GM23338 (cell line): ENCODE measurements around the gene DR1. TPM values are rescaled to one million over a fixed set of nuclear protein-coding genes. Genes with fewer than 3 reads are reported as not detected.

Source experiments
- ATAC-seq: fragments of 200-7000 bp; cut with Tn5 transposase; 3 replicates; pipeline ENCODE4 v1.9.1; 2020
- DNase-seq: peaks from one replicate; pipeline ENCODE4 v3.0.0-alpha.2; 2015; ENCODE audit warnings: low spot score
- H2AFZ ChIP-seq: fragments of 200-600 bp; sonication (generic); 2 replicates; pipeline ENCODE4 v1.8.0; 2016; ENCODE audit warnings: antibody characterized with exemption, mild to moderate bottlenecking, moderate library complexity
- H3F3A ChIP-seq: fragments of 200-600 bp; sonication (generic); replicated peaks from 2 replicates; pipeline ENCODE4 v1.8.0; 2017; ENCODE audit warnings: antibody characterized with exemption, mixed run types, low read depth
- H3K27ac ChIP-seq: fragments of 200-600 bp; sonication (generic); 2 replicates; pipeline ENCODE4 v1.6.1; 2016; ENCODE audit warnings: low read depth
- H3K27me3 ChIP-seq: fragments of 200-600 bp; sonication (generic); 2 replicates; pipeline ENCODE4 v1.8.0; 2016; ENCODE audit warnings: mild to moderate bottlenecking, mixed run types, moderate library complexity; ENCODE audit not compliant: insufficient read depth
- H3K36me3 ChIP-seq: fragments of 200-600 bp; sonication (generic); 2 replicates; pipeline ENCODE4 v1.8.0; 2016; ENCODE audit warnings: mild to moderate bottlenecking; ENCODE audit not compliant: insufficient read depth
- H3K4me1 ChIP-seq: fragments of 200-600 bp; sonication (generic); 2 replicates; pipeline ENCODE4 v1.8.0; 2016; ENCODE audit warnings: mild to moderate bottlenecking, moderate library complexity; ENCODE audit not compliant: insufficient read depth
- H3K4me2 ChIP-seq: fragments of 200-600 bp; sonication (generic); 2 replicates; pipeline ENCODE4 v1.7.1; 2017; ENCODE audit warnings: mixed run types
- H3K4me3 ChIP-seq: fragments of 200-600 bp; sonication (generic); 2 replicates; pipeline ENCODE4 v1.6.1; 2016; ENCODE audit warnings: mixed run types
- H3K79me2 ChIP-seq: fragments of 200-600 bp; sonication (generic); replicated peaks from 2 replicates; pipeline ENCODE4 v1.8.0; 2017; ENCODE audit warnings: mild to moderate bottlenecking; ENCODE audit not compliant: insufficient read depth
- H3K9me2 ChIP-seq: fragments of 200-600 bp; sonication (generic); 2 replicates; pipeline ENCODE4 v1.8.0; 2017; ENCODE audit not compliant: insufficient read depth
- H4K20me1 ChIP-seq: fragments of 200-600 bp; sonication (generic); replicated peaks from 2 replicates; pipeline ENCODE4 v1.8.0; 2017; ENCODE audit warnings: mild to moderate bottlenecking; ENCODE audit not compliant: insufficient read depth
- H3K27ac Mint-ChIP-seq: 2 replicates; pipeline ENCODE4 v1.8.0; 2020; ENCODE audit warnings: inconsistent platforms, mild to moderate bottlenecking, moderate library complexity, mixed read lengths
- H3K27me3 Mint-ChIP-seq: 3 replicates; pipeline ENCODE4 v1.8.0; 2022; ENCODE audit warnings: low read depth, mild to moderate bottlenecking, moderate library complexity, mixed read lengths, inconsistent platforms; ENCODE audit not compliant: insufficient read depth, poor library complexity
- H3K36me3 Mint-ChIP-seq: 3 replicates; pipeline ENCODE4 v1.8.0; 2021; ENCODE audit warnings: low read depth, mild to moderate bottlenecking, inconsistent platforms, moderate library complexity, mixed read lengths
- H3K4me1 Mint-ChIP-seq: 3 replicates; pipeline ENCODE4 v1.8.0; 2020; ENCODE audit warnings: mild to moderate bottlenecking, inconsistent platforms, mixed read lengths
- H3K4me3 Mint-ChIP-seq: 3 replicates; pipeline ENCODE4 v1.8.0; 2021; ENCODE audit warnings: moderate library complexity, mild to moderate bottlenecking, inconsistent platforms, mixed read lengths
- H3K9me3 Mint-ChIP-seq: 3 replicates; pipeline ENCODE4 v1.8.0; 2020; ENCODE audit warnings: moderate library complexity, mild to moderate bottlenecking, inconsistent platforms, mixed read lengths
- CTCF ChIP-seq, 2 experiments: fragments of 200-600 bp in 1 of 2; sonication (generic) in 1 of 2; conservative IDR thresholded peaks; 2 replicates each; pipeline versions ENCODE4 v1.5.1 to v1.6.1; 2016 to 2017; ENCODE audit warnings: antibody characterized with exemption in 2 of 2, low read depth in 2 of 2, mild to moderate bottlenecking in 2 of 2, moderate library complexity in 1 of 2
- ETS1 ChIP-seq: IDR thresholded peaks from 2 replicates; pipeline ENCODE4 v1.6.1; 2016; ENCODE audit warnings: antibody characterized with exemption
- EZH2phosphoT487 ChIP-seq: fragments of 200-600 bp; sonication (generic); IDR thresholded peaks from one replicate; pipeline ENCODE4 v1.8.1; 2018; ENCODE audit warnings: antibody characterized with exemption; ENCODE audit not compliant: unreplicated experiment
- NANOG ChIP-seq: IDR thresholded peaks from 2 replicates; pipeline ENCODE4 v1.6.1; 2016; ENCODE audit warnings: antibody characterized with exemption, borderline replicate concordance
- STAT1 ChIP-seq: IDR thresholded peaks from one replicate; pipeline ENCODE4 v1.6.1; 2016; ENCODE audit warnings: antibody characterized with exemption; ENCODE audit not compliant: unreplicated experiment
- ZNF462 ChIP-seq: fragments of 250-450 bp; sonication (Bioruptor Pico); IDR thresholded peaks from 2 replicates; pipeline ENCODE4 v1.5.0; 2020; ENCODE audit warnings: mild to moderate bottlenecking, moderate library complexity
- polyA plus RNA-seq: library from polyadenylated mRNA; unstranded; fragments of >200 nt; fragmentation: Nextera tagmentation; extraction: Ambion mirVana; gene quantifications from 2 replicates; pipeline ENCODE4 v1.2.1, GENCODE V29; 2016
- total RNA-seq: library from RNA; depleted of rRNA; stranded (reverse); fragments of >200 nt; shearing (Covaris generic); gene quantifications from 2 replicates; pipeline ENCODE4 v1.2.3, GENCODE V29; 2014

DR1 gene
- total and polyA plus RNA-seq, 2 experiments from 2014 or later: 20.9 to 61.2 TPM

- H3K79me2 ChIP-seq: no peaks in the 10 kb centered on the region
- no peaks in the 10 kb centered on the region for H3K4me1 ChIP-seq
- no peaks in the 10 kb centered on the region for H3K4me1 Mint-ChIP-seq
- H3K4me2 ChIP-seq: no peak overlapping the region
- ATAC-seq (no peak), DNase-seq (no peak)
- H3F3A ChIP-seq: no peaks in the 10 kb centered on the region
- H3K36me3 Mint-ChIP-seq: peaks cover 4% of the 10 kb centered on the region; the same call in 2 of the 3 replicates
- H3K4me3 ChIP-seq: no peak overlapping the region
- H3K27me3 ChIP-seq: no peaks in the 10 kb centered on the region
- peaks cover 17% of the 10 kb centered on the region; the same call in 2 of the 3 replicates for H3K9me3 Mint-ChIP-seq
- no peak overlapping the region for H3K27ac Mint-ChIP-seq
- H3K36me3 ChIP-seq: peaks cover 3% of the 10 kb centered on the region; the same call in 1 of the 2 replicates
- TF ChIP-seq ZNF462 (CRISPR knock-in tag): no peak
- TF ChIP-seq ETS1: no peak
- no peak for TF ChIP-seq EZH2phosphoT487
- TF ChIP-seq NANOG: no peak
- TF ChIP-seq CTCF (conservative IDR thresholded peaks at IDR 0.05; ENCODE audit: low read depth in 2 of 2): no peak
- TF ChIP-seq STAT1: no peak
- no peak overlapping the region for H2AFZ ChIP-seq
- no peak overlapping the region for H3K27ac ChIP-seq
- peaks cover 2% of the 10 kb centered on the region for H3K27me3 Mint-ChIP-seq
- H3K4me3 Mint-ChIP-seq: no peak overlapping the region
- H3K9me2 ChIP-seq: no peaks in the 10 kb centered on the region
- no peaks in the 10 kb centered on the region for H4K20me1 ChIP-seq
These were observed 27.8 kb upstream of the DR1 start for GRCh38 chr1:93317943-93318342.
